HG03175 (cell line): ENCODE results near the gene COL8A2.
"Not testable (repeated sequence)": the region's sequence is repeated elsewhere in the genome, so short reads cannot be mapped to it uniquely, and the experiment has no call there.

Experiments used
- ATAC-seq: cut with Tn5 transposase; IDR thresholded peaks from one replicate; pipeline ENCODE4 v1.9.1; 2021; ENCODE audit warnings: mild to moderate bottlenecking, moderate library complexity; ENCODE audit not compliant: unreplicated experiment

Gene COL8A2

DNA sequence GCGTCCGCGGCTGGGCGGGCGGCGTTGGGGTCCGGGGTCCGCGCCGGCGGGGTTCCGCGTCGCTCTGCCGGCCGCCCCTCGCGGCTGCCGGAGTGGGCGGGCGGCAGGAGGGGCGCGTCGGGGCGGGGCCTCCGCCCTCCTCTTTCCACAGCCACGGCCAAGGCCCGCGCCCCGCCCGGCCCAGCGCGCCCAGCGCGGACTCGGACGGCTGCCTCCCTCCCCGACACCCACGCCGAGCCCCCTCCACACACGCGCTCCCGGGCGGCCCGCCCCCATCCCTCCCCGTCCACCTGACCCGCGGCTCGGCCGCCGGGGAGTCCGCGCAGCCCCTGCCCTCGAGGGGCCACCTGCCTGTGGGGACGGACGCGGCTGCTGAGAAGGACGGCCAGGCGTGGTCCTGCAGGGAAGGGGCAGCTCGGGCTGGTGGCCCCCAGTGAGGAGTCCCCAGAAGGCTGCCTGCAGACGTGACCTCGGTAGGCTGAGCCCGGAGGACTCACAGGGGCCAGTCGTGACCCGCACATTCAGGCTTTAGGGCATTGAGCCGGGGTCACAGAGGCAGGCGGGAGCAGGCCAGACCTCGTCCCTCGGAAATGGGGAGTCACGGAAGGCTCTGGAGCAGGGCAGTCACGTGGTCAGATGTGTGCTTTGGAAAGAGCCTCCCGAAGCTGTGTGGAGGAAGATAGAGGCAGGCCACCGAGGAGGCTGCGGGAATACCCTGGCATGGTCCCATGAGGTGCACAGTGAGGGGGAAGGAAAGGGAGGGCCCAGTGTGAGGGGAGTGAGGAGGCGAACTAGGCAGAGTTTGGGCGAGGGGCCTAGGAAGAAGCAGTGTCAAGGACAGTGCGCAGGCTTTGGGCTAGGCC, at the start of gene COL8A2:
Gene COL8A2 (minus strand): TSS at position 94 of the 863 bp plus-strand sequence. CDS start 24,980 bp downstream, outside the sequence.
- no peak for ATAC-seq

GRCh38 chr1:36174713-36175112, 49.7 kb upstream of the COL8A2 start:
- no peak for ATAC-seq

DNA sequence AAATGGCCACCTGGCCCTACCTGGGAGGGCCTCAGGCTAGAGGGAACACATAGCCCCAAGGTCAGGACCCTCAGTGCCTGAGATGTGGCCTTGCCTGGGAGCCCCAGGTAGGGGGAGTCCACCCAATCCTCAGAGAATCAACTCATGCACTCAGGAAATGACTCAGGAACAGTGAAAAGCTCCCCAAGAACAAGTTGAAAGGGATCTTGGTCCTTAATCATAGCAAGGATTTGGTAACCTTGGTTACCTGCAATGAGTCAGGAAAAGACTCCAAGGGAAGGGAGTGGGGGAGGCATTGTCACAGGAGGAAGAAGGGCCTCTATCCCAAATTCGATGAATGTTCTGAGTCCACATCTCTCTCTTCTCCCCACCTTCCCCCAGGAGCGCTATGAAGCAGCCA, 48.0 kb upstream of the COL8A2 start:
- ATAC-seq: no peak

DNA sequence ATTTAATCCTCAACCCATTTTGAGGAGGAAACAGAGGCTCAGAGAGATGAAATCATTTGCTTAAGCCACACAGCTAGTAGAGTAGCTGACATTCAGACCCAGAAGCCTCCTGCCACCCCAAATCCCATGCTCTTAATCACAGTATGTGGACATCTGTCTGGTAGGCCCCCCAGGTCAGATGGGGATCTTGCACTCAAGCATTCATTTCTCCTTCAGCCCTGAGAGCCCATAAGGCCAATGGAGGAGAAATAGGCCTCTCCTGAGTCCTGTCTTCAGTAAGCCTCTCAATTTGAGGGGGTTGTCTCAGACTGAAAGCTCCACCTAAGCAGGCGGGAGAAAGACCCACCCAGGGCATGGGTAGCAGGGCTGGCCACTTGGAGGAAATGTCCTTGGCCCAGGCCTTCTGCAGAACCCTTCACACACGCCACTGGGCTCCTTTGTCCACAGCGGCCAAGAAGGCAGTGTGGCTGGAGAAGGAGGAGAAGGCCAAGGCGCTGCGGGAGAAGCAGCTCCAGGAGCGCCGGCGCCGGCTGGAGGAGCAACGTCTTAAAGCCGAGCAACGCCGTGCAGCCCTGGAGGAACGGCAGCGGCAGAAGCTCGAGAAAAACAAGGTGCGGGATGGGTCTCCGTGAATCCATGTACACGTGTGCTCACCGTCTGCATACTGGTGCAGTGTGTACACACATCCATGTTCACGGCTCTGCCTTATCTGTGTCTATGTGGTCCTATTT, 47.2 kb upstream of the COL8A2 start:
- no peak for ATAC-seq

- ATAC-seq: no peak
Observed at GRCh38 chr1:36170643-36171412, 45.8 kb upstream of the COL8A2 start.

DNA sequence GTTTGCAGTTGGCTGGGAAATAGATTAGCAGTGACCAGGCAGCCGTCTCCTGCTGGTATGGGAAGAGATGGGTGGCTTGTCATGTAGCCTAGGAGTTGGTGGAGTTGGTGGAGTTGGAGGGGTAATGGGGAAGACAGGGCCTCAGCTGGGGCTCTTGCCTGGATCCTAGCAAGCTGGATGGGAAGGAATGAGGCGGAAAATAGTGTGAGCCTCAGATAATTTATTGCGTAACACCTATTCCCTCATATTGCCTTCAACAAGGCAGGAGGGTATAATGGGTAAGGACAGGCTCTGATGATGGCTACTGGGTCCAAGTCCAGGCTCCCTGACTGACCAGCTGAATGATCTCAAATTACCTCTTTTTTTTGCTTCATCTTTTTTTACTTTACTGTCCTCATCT, 43.5 kb upstream of the COL8A2 start:
- ATAC-seq: no peak

GRCh38 chr1:36166938-36167905, 42.2 kb upstream of the COL8A2 start:
- no peak for ATAC-seq

GRCh38 chr1:36166136-36166535, 41.1 kb upstream of the COL8A2 start:
- no peak for ATAC-seq

DNA sequence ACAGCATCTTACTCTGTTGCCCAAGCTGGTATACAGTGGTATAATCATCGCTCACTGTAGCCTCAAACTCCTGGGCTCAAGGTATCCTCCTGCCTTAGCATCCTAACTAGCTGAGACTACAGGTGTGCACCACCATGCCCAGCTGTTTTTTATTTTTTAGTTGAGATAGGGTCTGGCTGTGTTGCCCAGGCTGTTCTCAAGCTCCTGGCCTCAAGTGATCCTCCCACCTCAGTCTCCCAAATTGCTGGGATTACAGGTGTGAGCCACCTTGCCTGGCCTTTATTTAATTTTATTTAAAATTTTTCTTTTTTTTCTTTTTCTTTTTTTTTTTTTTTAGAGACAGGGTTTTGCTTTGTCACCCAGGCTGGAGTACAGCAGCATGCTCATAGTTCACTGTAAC, 40.1 kb upstream of the COL8A2 start:
- no peak for ATAC-seq

GRCh38 chr1:36164361-36164760, 39.3 kb upstream of the COL8A2 start:
- no peak for ATAC-seq

DNA sequence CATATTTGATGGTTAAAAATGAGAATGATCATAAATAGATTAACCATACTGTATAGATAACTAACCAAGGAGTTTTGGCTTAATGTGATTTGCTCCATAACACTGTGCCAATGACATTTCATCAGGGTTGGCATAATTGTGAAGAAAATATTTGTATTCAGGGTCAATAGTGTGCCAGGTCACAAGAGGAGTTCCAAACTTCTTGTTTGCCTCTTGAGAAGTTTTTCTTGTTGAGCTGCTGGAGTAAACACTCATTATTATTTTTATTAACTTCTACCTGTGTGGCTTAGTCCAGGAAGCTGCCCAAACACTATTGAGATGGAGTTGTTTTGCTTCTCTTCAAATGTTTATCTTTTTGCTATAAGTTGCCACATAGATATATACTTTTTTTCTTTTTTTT, 38.4 kb upstream of the COL8A2 start:
- ATAC-seq: no peak

- ATAC-seq: no peak
Observed at GRCh38 chr1:36162680-36163239, 37.7 kb upstream of the COL8A2 start.

DNA sequence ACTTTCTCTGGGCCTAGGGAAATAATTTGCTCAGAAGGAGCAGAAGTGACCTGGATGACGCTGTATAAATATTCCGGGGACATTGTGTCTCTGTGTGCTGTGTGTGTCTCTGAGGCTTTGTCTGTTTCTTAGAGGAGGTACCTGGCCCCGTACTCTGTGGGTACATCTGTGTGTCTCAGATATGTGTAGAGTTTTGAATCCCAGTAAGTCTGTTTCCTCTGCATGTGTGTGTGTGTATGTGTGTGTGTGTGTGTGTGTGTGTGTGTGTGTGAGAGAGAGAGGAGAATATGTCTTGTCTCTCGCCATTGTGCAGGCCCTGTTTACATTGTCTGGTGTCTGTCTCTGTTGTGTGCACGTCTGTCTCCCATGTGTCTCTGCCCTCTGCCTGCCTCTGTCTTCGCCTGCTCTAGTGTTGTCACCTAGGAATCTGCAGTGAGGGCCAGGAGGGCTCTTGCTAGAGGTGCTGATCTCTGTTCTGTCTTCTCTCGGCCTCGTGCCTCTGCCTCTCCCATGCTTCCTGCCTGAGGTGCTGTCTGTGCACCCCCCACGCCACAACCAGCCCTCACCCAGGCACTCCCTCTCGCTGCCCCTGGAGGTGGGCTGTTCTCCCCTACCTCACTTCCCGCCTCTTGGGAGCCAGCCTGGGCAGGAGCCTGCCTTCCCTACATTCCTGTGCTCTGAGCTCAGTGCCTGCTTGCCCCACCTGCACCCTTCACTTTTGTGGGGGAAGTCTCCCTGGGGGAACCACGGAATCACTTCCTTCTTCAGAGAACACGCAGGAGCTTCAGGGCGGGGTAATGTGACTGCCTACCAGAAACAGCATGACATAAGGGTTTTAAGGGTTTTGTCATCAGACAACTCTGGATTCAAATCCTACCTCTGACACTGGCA, 36.9 kb upstream of the COL8A2 start:
- ATAC-seq: no peak

DNA sequence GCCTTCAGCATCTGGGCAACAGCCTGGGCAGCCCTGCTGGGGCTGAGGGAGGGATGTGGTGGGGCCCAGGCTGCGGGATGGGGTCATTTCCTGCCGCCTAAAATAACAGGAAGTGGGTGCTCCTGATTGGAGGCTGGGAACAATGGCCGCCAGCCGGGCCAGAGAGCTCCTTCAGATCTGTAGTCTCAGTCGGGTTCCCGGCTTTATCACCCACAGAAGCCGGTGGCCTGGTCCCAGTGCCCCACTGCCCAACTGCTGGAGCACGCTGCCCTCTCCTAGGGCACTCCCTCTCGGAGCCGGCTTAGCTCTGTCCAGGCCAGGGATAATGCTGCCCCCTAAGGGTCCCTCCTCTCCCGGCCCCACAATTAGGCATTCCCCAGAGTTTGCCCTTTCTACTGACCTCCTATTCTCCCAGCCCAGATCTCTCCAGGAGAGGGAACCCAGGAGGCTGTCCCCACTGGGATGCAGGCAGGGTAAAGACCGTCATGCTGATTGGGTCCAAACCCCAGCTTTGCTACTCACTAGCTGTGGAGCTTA, 36.0 kb upstream of the COL8A2 start:
- ATAC-seq: no peak

DNA sequence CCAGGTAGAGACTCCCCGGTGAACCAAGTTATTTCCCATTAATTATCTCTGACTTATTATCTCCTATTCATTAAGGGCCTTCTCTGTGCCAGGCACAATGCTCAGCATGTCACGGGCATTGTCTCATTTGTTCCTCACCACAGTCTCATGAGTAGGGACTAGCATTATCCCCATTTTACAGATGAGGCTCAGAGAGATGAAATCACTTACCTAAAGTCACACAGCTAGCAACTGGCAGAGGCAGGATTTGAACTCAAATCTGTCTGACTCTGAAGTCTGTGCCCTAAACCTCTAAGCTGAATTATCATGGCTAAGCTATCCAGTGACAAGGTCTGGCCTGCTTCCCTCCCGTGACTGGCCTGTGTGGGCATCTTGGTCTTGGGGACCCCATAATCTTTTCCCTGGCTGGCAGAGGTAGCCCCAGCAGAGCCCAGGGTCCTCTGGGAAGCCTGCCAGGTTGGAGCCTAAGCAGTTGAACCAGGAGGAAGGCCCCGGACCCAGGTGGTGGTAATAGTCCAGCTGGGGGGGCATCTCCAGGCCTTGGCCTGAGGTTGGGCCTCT, 35.4 kb upstream of the COL8A2 start:
- no peak for ATAC-seq

DNA sequence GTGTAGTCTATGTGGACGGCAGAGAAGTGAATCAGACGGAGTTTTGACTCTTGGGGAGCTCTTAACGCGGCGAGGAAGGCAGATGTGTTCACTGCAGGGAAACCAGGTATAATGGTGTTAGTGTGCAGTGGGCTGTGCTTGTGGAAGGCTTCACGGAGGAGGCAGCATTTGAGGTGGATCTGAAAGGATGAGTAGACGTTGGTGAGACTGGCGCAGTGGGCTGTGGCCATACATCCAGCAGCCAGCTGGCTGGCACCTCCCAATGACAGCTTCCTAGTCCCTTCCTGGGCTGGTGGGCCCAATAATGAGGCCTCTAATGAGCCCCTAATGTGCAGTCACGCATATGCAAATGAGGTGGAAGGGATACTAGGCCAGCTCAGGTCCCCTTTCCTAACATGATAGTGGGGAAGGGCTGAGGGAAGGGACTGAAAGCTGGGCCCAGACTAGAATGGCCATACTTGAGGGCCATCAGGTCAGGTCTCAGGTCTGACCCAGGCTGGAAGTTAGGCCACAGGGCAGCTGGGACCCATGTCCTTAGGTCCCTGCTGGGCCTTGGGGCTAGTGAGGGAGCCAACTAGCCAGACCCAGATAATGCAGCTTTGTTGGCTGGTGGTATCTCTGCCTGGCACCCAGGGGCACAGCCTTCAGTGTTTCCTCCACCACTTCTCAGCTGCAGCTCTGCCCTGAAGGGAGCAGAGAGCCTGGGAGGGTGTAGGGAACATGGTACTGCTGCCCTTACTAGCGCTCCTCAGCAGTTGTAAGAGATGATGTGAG, 34.8 kb upstream of the COL8A2 start:
- no peak for ATAC-seq

DNA sequence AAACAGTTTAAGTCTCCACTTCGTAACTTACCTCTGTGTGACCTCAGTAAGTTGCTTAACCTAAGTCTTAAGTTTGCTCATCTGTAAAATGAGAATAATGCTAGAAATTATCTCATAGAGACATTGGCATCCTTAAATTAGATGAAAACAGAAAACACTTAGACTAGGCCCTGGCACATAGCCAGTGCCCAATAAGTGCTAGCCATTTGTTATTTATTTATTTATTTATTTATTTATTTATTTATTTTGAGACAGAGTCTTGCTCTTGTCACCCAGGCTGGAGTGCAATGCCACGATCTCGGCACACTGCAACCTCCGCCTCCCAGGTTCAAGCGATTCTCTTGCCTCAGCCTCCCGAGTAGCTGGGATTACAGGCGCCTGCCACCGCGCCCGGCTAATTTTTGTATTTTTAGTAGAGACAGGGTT, 33.8 kb upstream of the COL8A2 start:
- ATAC-seq: not testable (repeated sequence)
